ENCODE results near the gene PARM1. TPM values are rescaled to one million over a fixed set of nuclear protein-coding genes. Genes with fewer than 3 reads are reported as not detected.

Gene PARM1
- total RNA-seq, 2 donors from 2014 or later = 88.9 to 231 TPM

- Histone ChIP-seq H3K9me3 (peaks cover 0 to 11% of the 10 kb centered on the region in 2 donors), H3K36me3 (no peaks in the 10 kb centered on the region), H3K27me3 (no peaks in the 10 kb centered on the region), H3K4me1 (peaks cover 0 to 30% of the 10 kb centered on the region in 2 donors), H3K27ac (no peak overlapping the region), H3K4me3 (no peak overlapping the region)
- TF ChIP-seq, protein P1, sequence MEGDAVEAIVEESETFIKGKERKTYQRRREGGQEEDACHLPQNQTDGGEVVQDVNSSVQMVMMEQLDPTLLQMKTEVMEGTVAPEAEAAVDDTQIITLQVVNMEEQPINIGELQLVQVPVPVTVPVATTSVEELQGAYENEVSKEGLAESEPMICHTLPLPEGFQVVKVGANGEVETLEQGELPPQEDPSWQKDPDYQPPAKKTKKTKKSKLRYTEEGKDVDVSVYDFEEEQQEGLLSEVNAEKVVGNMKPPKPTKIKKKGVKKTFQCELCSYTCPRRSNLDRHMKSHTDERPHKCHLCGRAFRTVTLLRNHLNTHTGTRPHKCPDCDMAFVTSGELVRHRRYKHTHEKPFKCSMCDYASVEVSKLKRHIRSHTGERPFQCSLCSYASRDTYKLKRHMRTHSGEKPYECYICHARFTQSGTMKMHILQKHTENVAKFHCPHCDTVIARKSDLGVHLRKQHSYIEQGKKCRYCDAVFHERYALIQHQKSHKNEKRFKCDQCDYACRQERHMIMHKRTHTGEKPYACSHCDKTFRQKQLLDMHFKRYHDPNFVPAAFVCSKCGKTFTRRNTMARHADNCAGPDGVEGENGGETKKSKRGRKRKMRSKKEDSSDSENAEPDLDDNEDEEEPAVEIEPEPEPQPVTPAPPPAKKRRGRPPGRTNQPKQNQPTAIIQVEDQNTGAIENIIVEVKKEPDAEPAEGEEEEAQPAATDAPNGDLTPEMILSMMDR (IDR thresholded peaks at IDR 0.05) = no peak
- DNase-seq (ENCODE audit: low spot score) = no peak
Measured at GRCh38 chr4:74964311-74964710, 31.4 kb downstream of the PARM1 start.

DNA sequence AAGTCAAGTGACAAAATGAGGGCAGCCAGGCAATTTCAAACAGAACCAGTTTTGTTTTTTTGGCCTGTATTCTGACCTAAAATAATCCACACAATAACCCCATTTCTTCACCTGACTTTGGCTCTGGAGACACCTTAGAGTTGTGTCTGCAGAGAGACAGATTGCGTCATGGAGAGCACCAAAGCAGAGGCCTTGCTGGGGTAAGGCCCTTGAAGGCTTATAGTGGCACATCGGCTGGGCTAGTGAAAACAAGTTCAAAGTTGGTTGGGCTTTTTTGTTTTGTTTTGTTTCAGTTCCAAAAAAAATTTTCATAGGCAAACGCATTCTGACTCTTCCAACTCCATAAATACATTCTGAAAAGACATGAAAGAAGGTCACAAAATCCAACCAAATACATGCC lies 34.4 kb downstream of the PARM1 start:
- no peak for DNase-seq (ENCODE audit: low spot score)
- TF ChIP-seq, protein P1 (IDR thresholded peaks at IDR 0.05) = no peak
- H3K4me1 ChIP-seq = peaks cover 0 to 52% of the 10 kb centered on the region in 2 donors
- H3K36me3 ChIP-seq = no peaks in the 10 kb centered on the region
- no peak overlapping the region for H3K4me3 ChIP-seq
- H3K27ac ChIP-seq = peak overlapping the region; percentile 73 to 88
- H3K27me3 ChIP-seq = no peaks in the 10 kb centered on the region
- no peaks in the 10 kb centered on the region for H3K9me3 ChIP-seq

GRCh38 chr4:74968456-74969164 lies 35.7 kb downstream of the PARM1 start:
- no peak for DNase-seq (ENCODE audit: low spot score)
- Histone ChIP-seq H3K36me3 (no peaks in the 10 kb centered on the region), H3K27me3 (no peaks in the 10 kb centered on the region), H3K4me3 (no peak overlapping the region), H3K27ac (peak overlapping the region; percentile 73 to 88), H3K4me1 (peaks cover 0 to 52% of the 10 kb centered on the region in 2 donors), H3K9me3 (no peaks in the 10 kb centered on the region)
- TF ChIP-seq, protein P1 (IDR thresholded peaks at IDR 0.05) = no peak

- Histone ChIP-seq H3K4me1 (peaks cover 0 to 52% of the 10 kb centered on the region in 2 donors), H3K27me3 (no peaks in the 10 kb centered on the region), H3K9me3 (no peaks in the 10 kb centered on the region), H3K4me3 (no peak overlapping the region), H3K27ac (peak overlapping the region; percentile 75 to 88), H3K36me3 (no peaks in the 10 kb centered on the region)
- TF ChIP-seq, protein P1 (IDR thresholded peaks at IDR 0.05) = peak; percentile 29 to 55
- DNase-seq (ENCODE audit: low spot score) = no peak
Measured at GRCh38 chr4:74969507-74970474, 36.9 kb downstream of the PARM1 start.

DNA sequence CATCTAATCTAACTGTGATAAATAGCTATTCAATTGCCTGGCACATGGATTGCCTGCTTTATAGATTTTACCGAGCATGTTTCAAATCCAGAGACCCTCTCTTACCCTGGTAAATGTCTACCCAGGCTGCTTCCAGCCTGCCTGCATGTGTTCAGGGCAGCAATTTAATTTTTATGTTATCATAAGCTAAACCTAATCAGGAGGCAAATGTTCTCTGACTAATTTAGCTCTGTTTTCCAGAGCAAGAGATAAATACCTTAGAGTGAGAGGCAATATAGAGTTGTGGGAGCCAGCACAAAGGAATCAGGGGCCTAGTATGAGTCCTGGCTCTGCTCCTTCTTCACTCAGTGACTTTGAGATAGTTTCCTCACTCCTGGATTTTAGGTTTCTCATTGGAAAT lies 37.7 kb downstream of the PARM1 start:
- peaks cover 0 to 52% of the 10 kb centered on the region in 2 donors for H3K4me1 ChIP-seq

More for the DNA sequence above, 37.7 kb downstream of the PARM1 start:
- Histone ChIP-seq H3K27me3 (no peaks in the 10 kb centered on the region), H3K27ac (peak overlapping the region; percentile 75 to 88), H3K4me3 (no peak overlapping the region), H3K36me3 (no peaks in the 10 kb centered on the region), H3K9me3 (no peaks in the 10 kb centered on the region)
- no peak for DNase-seq (ENCODE audit: low spot score)
- TF ChIP-seq, protein P1 (IDR thresholded peaks at IDR 0.05) = no peak

Measured in right atrium auricular region (tissue), 2 donors.